Peyer's patch (tissue), 4 donors: Measurements from ENCODE around the gene KCNJ10. TPM values are rescaled to one million over a fixed set of nuclear protein-coding genes. Genes with fewer than 3 reads are reported as not detected.
A peak's percentile ranks its signal among the peaks of the same experiment; 100 is the strongest.

Source experiments
- DNase-seq, 3 donors: peaks; one replicate each; pipeline ENCODE4 v3.0.0-alpha.2; 2017 to 2019
- H3K27ac ChIP-seq, 4 donors: fragments of 200-600 bp; sonication (generic); one replicate each; pipeline ENCODE4 v1.5.1; 2016 to 2019
- H3K27me3 ChIP-seq, 2 donors: fragments of 200-600 bp; sonication (generic); one replicate each; pipeline ENCODE4 v1.5.1; 2019
- H3K36me3 ChIP-seq, 3 donors: fragments of 200-600 bp; sonication (generic); one replicate each; pipeline ENCODE4 v1.5.1; 2016 to 2019
- H3K4me1 ChIP-seq, 4 donors: fragments of 200-600 bp; sonication (generic); one replicate each; pipeline ENCODE4 v1.5.1; 2016 to 2019
- H3K4me3 ChIP-seq, 4 donors: fragments of 200-600 bp; sonication (generic); 1 replicate in 3 of 4; 2 replicates in 1 of 4; pipeline ENCODE4 v1.5.1; 2016 to 2019; ENCODE audit warnings: mild to moderate bottlenecking in 1 of 4
- H3K9me3 ChIP-seq, 4 donors: fragments of 200-600 bp; sonication (generic); one replicate each; pipeline ENCODE4 v1.5.1; 2016 to 2019; ENCODE audit warnings: mild to moderate bottlenecking in 1 of 4
- CTCF ChIP-seq, 6 experiments: fragments of 450-650 bp in 4 of 6; fragments of 200-600 bp in 2 of 6; sonication (generic) in 1 of 6; IDR thresholded peaks; one replicate each; pipeline ENCODE4 v1.5.1; 2017 to 2019; ENCODE audit warnings: antibody characterized with exemption in 6 of 6, mild to moderate bottlenecking in 3 of 6, moderate library complexity in 1 of 6
- POLR2A ChIP-seq, 2 donors: fragments of 450-650 bp; IDR thresholded peaks; one replicate each; pipeline ENCODE4 v1.5.1; 2017; ENCODE audit warnings: antibody characterized with exemption in 2 of 2, mild to moderate bottlenecking in 2 of 2, moderate library complexity in 2 of 2
- total RNA-seq, 4 donors: library from RNA; depleted of rRNA; stranded (reverse); fragments of >200 nt; gene quantifications; one replicate each; pipeline ENCODE4 v1.1.0, GENCODE V29; 2016

The KCNJ10 gene
- total RNA-seq, 4 donors from 2014 or later: not detected

GRCh38 chr1:160070243-160071163 is 543 bp upstream of the KCNJ10 start:
- no peak for TF ChIP-seq CTCF (IDR thresholded peaks at IDR 0.05)
- TF ChIP-seq POLR2A (IDR thresholded peaks at IDR 0.05): no peak
- Histone ChIP-seq H3K27me3 (no peaks in the 10 kb centered on the region), H3K27ac (no peak overlapping the region), H3K4me1 (peaks cover 0 to 8% (median 4%) of the 10 kb centered on the region in 4 donors), H3K4me3 (peak overlapping the region; percentile 42 to 55 (median 53)), H3K36me3 (no peaks in the 10 kb centered on the region), H3K9me3 (no peaks in the 10 kb centered on the region)
- DNase-seq: peak; percentile 76 to 87 (median 82)

GRCh38 chr1:160068225-160068624 is 1.7 kb downstream of the KCNJ10 start:
- peaks cover 0 to 8% (median 4%) of the 10 kb centered on the region in 4 donors for H3K4me1 ChIP-seq
- DNase-seq: no peak
- no peak overlapping the region for H3K27ac ChIP-seq
- no peaks in the 10 kb centered on the region for H3K27me3 ChIP-seq
- H3K9me3 ChIP-seq: no peaks in the 10 kb centered on the region
- H3K36me3 ChIP-seq: no peaks in the 10 kb centered on the region
- no peak overlapping the region for H3K4me3 ChIP-seq
- no peak for TF ChIP-seq POLR2A (IDR thresholded peaks at IDR 0.05)
- no peak for TF ChIP-seq CTCF (IDR thresholded peaks at IDR 0.05)

GRCh38 chr1:160066829-160067745 is 2.9 kb downstream of the KCNJ10 start:
- Histone ChIP-seq H3K27ac (no peak overlapping the region), H3K27me3 (no peaks in the 10 kb centered on the region), H3K4me1 (peaks cover 0 to 8% (median 4%) of the 10 kb centered on the region in 4 donors), H3K4me3 (no peak overlapping the region), H3K9me3 (no peaks in the 10 kb centered on the region), H3K36me3 (no peaks in the 10 kb centered on the region)
- DNase-seq: no peak
- TF ChIP-seq POLR2A (IDR thresholded peaks at IDR 0.05) (no peak), CTCF (IDR thresholded peaks at IDR 0.05) (no peak)

GRCh38 chr1:160064746-160065145 is 5.2 kb downstream of the KCNJ10 start:
- Histone ChIP-seq H3K4me1 (peaks cover 0 to 2% (median 0%) of the 10 kb centered on the region in 4 donors), H3K4me3 (no peak overlapping the region), H3K9me3 (no peaks in the 10 kb centered on the region), H3K27me3 (no peaks in the 10 kb centered on the region), H3K36me3 (no peaks in the 10 kb centered on the region), H3K27ac (no peak overlapping the region)
- DNase-seq: peak in 1 of 3 donors; percentile 40
- TF ChIP-seq POLR2A (IDR thresholded peaks at IDR 0.05): no peak
- TF ChIP-seq CTCF (IDR thresholded peaks at IDR 0.05): no peak

- Histone ChIP-seq H3K27me3 (no peaks in the 10 kb centered on the region), H3K9me3 (no peaks in the 10 kb centered on the region), H3K36me3 (no peaks in the 10 kb centered on the region), H3K4me3 (no peak overlapping the region), H3K27ac (no peak overlapping the region), H3K4me1 (no peaks in the 10 kb centered on the region)
- no peak for DNase-seq
- TF ChIP-seq CTCF (IDR thresholded peaks at IDR 0.05) (no peak), POLR2A (IDR thresholded peaks at IDR 0.05) (no peak)
Observed at GRCh38 chr1:160064164-160064563, 5.8 kb downstream of the KCNJ10 start.
